Coronary artery (tissue), 2 donors: ENCODE data around the gene ARHGAP31.

Experiments used
- DNase-seq: peaks from one replicate; pipeline ENCODE4 v3.0.0-alpha.2; 2017; ENCODE audit warnings: low spot score
- H3K27ac ChIP-seq, 2 donors: fragments of 200-600 bp; sonication (generic); one replicate each; pipeline ENCODE4 v1.5.1; 2016 to 2019
- H3K4me3 ChIP-seq: fragments of 200-600 bp; sonication (generic); 2 replicates; pipeline ENCODE4 v1.5.1; 2016; ENCODE audit warnings: mild to moderate bottlenecking, moderate library complexity
- CTCF ChIP-seq: fragments of 200-600 bp; sonication (generic); IDR thresholded peaks from one replicate; pipeline ENCODE4 v1.5.1; 2019; ENCODE audit warnings: antibody characterized with exemption

ARHGAP31 gene

GRCh38 chr3:119294696-119295671 is 801 bp downstream of the ARHGAP31 start:
- TF ChIP-seq CTCF = no peak
- peak overlapping the region; percentile 97 for H3K4me3 ChIP-seq
- H3K27ac ChIP-seq = peak overlapping the region; percentile 86 to 96
- DNase-seq = no peak

- H3K4me3 ChIP-seq = peak overlapping the region; percentile 97
Observed at GRCh38 chr3:119295816-119296726, 1.9 kb downstream of the ARHGAP31 start.

GRCh38 chr3:119296727-119297122 is 2.5 kb downstream of the ARHGAP31 start:
- peak overlapping the region; percentile 97 for H3K4me3 ChIP-seq
- H3K27ac ChIP-seq = no peak overlapping the region
- TF ChIP-seq CTCF = no peak
- DNase-seq = no peak

More at GRCh38 chr3:119295816-119296726, 1.9 kb downstream of the ARHGAP31 start:
- no peak for TF ChIP-seq CTCF
- DNase-seq = no peak
- peak overlapping the region; percentile 86 to 96 for H3K27ac ChIP-seq

- no peak overlapping the region for H3K27ac ChIP-seq
- peak overlapping the region; percentile 97 for H3K4me3 ChIP-seq
- no peak for DNase-seq
- TF ChIP-seq CTCF = no peak
Observed at GRCh38 chr3:119297169-119297568, 3.0 kb downstream of the ARHGAP31 start.

- Histone ChIP-seq H3K27ac (no peak overlapping the region), H3K4me3 (no peak overlapping the region)
Observed at GRCh38 chr3:119298565-119298941, 4.4 kb downstream of the ARHGAP31 start.

GRCh38 chr3:119300991-119301391 is 6.8 kb downstream of the ARHGAP31 start:
- H3K4me3 ChIP-seq = peak overlapping the region; percentile 28
- H3K27ac ChIP-seq = peak overlapping the region in 1 of 2 donors; percentile 65
- TF ChIP-seq CTCF = no peak
- DNase-seq = no peak

More at GRCh38 chr3:119298565-119298941, 4.4 kb downstream of the ARHGAP31 start:
- DNase-seq = no peak
- no peak for TF ChIP-seq CTCF
